Natural killer cell (primary cell): ENCODE results near the gene SH2D2A. TPM values are rescaled to one million over a fixed set of nuclear protein-coding genes. Genes with fewer than 3 reads are reported as not detected.
A peak's percentile ranks its signal among the peaks of the same experiment; 100 is the strongest.

ENCODE experiments used
- ATAC-seq, 3 donors: fragments of 150-1000 bp in 2 of 3; fragments of 200-7000 bp in 1 of 3; cut with Tn5 transposase; 1 replicate in 1 of 3; 2 replicates in 2 of 3; pipeline ENCODE4 v1.10.0; 2021; ENCODE audit warnings: mild to moderate bottlenecking in 2 of 3, moderate library complexity in 2 of 3
- DNase-seq, 2 donors: peaks; one replicate each; pipeline versions ENCODE4 v3.0.0 to v3.0.0-alpha.2; 2013 to 2021; ENCODE audit warnings: mixed read lengths in 1 of 2
- H3K27ac ChIP-seq: one replicate; pipeline ENCODE4 v1.5.1; 2013; ENCODE audit warnings: mild to moderate bottlenecking, low read length
- H3K27me3 ChIP-seq: one replicate; pipeline ENCODE4 v1.6.1; 2013; ENCODE audit warnings: low read length; ENCODE audit not compliant: control insufficient read depth, insufficient read depth
- H3K36me3 ChIP-seq: one replicate; pipeline ENCODE4 v1.6.1; 2013; ENCODE audit warnings: low read length; ENCODE audit not compliant: control insufficient read depth, insufficient read depth
- H3K4me1 ChIP-seq: one replicate; pipeline ENCODE4 v1.6.1; 2013; ENCODE audit warnings: low read length; ENCODE audit not compliant: control insufficient read depth, insufficient read depth
- H3K4me3 ChIP-seq: one replicate; pipeline ENCODE4 v1.5.1; 2013; ENCODE audit warnings: low read length
- H3K9me3 ChIP-seq: one replicate; pipeline ENCODE4 v1.6.1; 2013; ENCODE audit warnings: low read length; ENCODE audit not compliant: control insufficient read depth, insufficient read depth
- H3K27ac Mint-ChIP-seq, 2 donors: one replicate each; pipeline ENCODE4 v1.8.0; 2022; ENCODE audit warnings: mild to moderate bottlenecking in 2 of 2, mixed read lengths in 2 of 2, moderate library complexity in 1 of 2
- H3K27me3 Mint-ChIP-seq, 2 donors: one replicate each; pipeline ENCODE4 v1.8.0; 2022; ENCODE audit warnings: low read depth in 2 of 2, mixed read lengths in 2 of 2
- H3K36me3 Mint-ChIP-seq: one replicate; pipeline ENCODE4 v1.8.0; 2022; ENCODE audit warnings: mixed read lengths
- H3K4me1 Mint-ChIP-seq, 2 donors: one replicate each; pipeline ENCODE4 v1.8.0; 2022; ENCODE audit warnings: mixed read lengths in 2 of 2
- H3K4me3 Mint-ChIP-seq: one replicate; pipeline ENCODE4 v1.8.0; 2022; ENCODE audit warnings: mild to moderate bottlenecking, moderate library complexity, mixed read lengths
- H3K9me3 Mint-ChIP-seq, 2 donors: one replicate each; pipeline ENCODE4 v1.8.0; 2022; ENCODE audit warnings: mixed read lengths in 2 of 2
- WGBS: methylation state at CpG from one replicate; pipeline ENCODE4 v1.1.7; 2013; ENCODE audit warnings: missing lambda C conversion rate; ENCODE audit not compliant: insufficient coverage; 5-methylcytosine and 5-hydroxymethylcytosine counted together
- intact Hi-C: fragments of 100-400 bp; cut with micrococcal nuclease; formaldehyde crosslinking; loops from one replicate; pipeline ENCODE4 v1.14.2; 2022
- total RNA-seq, 4 donors: library from RNA; stranded (reverse); fragments of 120-200 nt in 1 of 4; gene quantifications; one replicate each; pipeline versions ENCODE4 v1.2.3 to v1.2.4, GENCODE V29; 2013 to 2022
- TF ChIP-seq, protein P1 (sequence below): fragments of 200-600 bp; IDR thresholded peaks from one replicate; pipeline ENCODE4 v1.8.0; 2022; ENCODE audit warnings: antibody characterized with exemption

SH2D2A gene
- total RNA-seq, 3 donors from 2014 or later (not counting 1 experiment from before 2014, with no cell fraction given) = 155 to 324 (median 312) TPM

DNA sequence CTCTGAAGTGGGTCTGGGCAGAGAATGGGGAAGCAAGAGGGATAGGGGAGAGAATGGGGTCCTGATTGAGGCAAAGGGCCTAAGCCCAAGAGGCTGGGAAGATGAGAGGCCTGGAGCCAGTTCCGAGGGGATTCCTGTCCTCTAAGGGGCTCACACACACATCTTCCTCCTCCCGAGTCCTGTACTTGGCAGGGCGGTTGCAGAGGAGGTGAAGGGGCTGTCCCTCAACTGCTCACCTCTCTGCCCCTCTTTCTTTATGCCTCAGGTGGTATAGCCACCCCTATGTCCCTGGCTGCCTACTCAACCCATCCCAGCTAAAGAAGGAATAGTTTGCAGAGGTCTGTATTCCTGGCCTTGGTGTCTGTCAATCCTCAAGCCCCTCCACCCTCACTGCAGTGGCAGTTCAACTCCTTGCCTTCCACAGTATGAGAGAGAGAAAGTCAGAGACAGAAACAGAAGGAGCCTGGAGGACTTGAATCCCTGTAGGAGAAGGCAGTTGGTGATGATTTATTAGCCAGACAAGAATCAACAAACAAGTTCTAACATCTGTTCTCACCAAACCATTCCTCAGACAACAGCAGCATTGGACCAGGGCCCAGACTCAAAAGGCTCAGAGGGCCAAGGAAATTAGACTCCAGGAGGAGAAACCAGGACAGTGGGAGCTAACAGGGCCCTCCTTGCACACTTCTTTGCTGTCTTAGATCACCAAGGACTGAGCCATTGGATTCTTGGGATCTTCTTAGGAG, 10.7 kb downstream of the SH2D2A start:
- no peaks in the 10 kb centered on the region for H3K36me3 Mint-ChIP-seq
- Histone ChIP-seq H3K27me3 (no peaks in the 10 kb centered on the region), H3K4me1 (peaks cover 54% of the 10 kb centered on the region), H3K27ac (peak overlapping the region; percentile 14), H3K4me3 (no peak overlapping the region), H3K9me3 (no peaks in the 10 kb centered on the region), H3K36me3 (peaks cover 43% of the 10 kb centered on the region)
- WGBS = 95% methylated on average over 3 of the region's 3 CpGs
- H3K4me1 Mint-ChIP-seq = peaks cover 58 to 88% of the 10 kb centered on the region in 2 donors
- ATAC-seq (no peak), DNase-seq (no peak)
- TF ChIP-seq, protein P1, sequence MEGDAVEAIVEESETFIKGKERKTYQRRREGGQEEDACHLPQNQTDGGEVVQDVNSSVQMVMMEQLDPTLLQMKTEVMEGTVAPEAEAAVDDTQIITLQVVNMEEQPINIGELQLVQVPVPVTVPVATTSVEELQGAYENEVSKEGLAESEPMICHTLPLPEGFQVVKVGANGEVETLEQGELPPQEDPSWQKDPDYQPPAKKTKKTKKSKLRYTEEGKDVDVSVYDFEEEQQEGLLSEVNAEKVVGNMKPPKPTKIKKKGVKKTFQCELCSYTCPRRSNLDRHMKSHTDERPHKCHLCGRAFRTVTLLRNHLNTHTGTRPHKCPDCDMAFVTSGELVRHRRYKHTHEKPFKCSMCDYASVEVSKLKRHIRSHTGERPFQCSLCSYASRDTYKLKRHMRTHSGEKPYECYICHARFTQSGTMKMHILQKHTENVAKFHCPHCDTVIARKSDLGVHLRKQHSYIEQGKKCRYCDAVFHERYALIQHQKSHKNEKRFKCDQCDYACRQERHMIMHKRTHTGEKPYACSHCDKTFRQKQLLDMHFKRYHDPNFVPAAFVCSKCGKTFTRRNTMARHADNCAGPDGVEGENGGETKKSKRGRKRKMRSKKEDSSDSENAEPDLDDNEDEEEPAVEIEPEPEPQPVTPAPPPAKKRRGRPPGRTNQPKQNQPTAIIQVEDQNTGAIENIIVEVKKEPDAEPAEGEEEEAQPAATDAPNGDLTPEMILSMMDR = no peak
- no peaks in the 10 kb centered on the region for H3K27me3 Mint-ChIP-seq
- peak overlapping the region; percentile 55 for H3K4me3 Mint-ChIP-seq
- intact Hi-C loops = no loop called here
- peak overlapping the region; percentile 94 to 98 for H3K27ac Mint-ChIP-seq
- no peaks in the 10 kb centered on the region for H3K9me3 Mint-ChIP-seq

DNA sequence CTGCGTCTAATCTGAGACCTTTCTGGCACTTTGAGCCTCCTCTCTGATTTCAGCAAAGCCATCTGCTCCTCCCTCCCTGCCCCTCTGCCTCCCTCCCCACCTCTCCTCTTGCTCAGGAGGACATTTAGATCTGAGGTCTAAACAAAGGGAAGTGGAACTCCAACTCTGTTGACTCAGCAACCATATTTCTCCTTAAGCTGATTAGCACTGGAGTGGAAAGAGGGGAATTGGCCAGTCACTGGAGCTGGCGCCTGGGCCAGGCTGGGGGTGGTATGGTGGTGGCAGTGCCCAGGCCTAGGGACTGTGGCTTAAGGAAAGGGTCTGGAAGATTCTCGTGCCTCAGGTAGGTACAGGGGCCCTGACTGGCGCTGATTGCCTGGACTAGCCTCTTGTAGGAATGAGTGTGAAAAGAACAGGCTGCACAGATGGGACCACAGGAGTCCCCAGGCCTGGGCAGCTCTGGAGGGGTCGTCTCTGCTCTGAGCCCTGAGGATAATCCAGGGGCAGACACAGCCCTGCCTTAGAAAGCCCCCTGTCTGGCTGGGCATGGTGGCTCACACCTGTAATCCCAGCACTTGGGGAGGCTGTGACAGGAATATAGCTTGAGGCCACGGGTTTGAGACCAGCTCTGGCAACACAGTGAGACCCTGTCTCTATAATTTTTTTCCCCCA, 11.9 kb downstream of the SH2D2A start:
- intact Hi-C loops = no loop called here
- Mint-ChIP-seq H3K9me3 (no peaks in the 10 kb centered on the region), H3K27me3 (no peaks in the 10 kb centered on the region), H3K4me3 (peak overlapping the region; percentile 6), H3K36me3 (no peaks in the 10 kb centered on the region), H3K27ac (peak overlapping the region; percentile 68 to 94), H3K4me1 (peaks cover 58 to 78% of the 10 kb centered on the region in 2 donors)
- Histone ChIP-seq H3K27me3 (no peaks in the 10 kb centered on the region), H3K36me3 (peaks cover 46% of the 10 kb centered on the region), H3K27ac (no peak overlapping the region), H3K4me1 (peaks cover 48% of the 10 kb centered on the region), H3K9me3 (no peaks in the 10 kb centered on the region), H3K4me3 (no peak overlapping the region)
- TF ChIP-seq, protein P1 = no peak
- 54% methylated on average over 6 of the region's 6 CpGs for WGBS
- DNase-seq (no peak), ATAC-seq (peak in 1 of 3 donors; percentile 3)

DNA sequence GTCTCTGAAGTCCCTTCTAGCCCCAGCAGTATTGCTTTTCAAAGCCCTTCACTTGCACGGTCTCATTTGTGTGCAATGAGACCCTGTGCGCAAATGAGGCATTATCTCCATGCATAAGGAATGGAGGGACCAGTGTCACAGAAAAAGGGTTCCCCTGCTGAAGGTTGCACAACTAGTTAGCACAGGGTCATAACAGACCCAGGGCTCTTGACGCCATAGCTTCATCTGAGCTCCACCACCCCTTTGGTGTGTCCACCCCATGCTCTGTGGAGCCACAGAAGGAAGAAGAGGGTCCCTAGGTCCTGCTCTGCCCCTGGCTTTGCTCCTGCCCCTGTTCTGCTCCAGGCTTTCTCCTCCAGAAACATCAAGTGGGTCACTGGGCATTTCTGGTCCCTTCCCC, 12.6 kb downstream of the SH2D2A start:
- DNase-seq (no peak), ATAC-seq (peak in 1 of 3 donors; percentile 4)
- no peaks in the 10 kb centered on the region for H3K9me3 Mint-ChIP-seq
- Histone ChIP-seq H3K4me3 (no peak overlapping the region), H3K27ac (no peak overlapping the region), H3K36me3 (peaks cover 46% of the 10 kb centered on the region), H3K27me3 (no peaks in the 10 kb centered on the region), H3K4me1 (peaks cover 41% of the 10 kb centered on the region), H3K9me3 (no peaks in the 10 kb centered on the region)
- H3K4me3 Mint-ChIP-seq = peak overlapping the region; percentile 6
- no peaks in the 10 kb centered on the region for H3K36me3 Mint-ChIP-seq
- peak overlapping the region; percentile 68 to 94 for H3K27ac Mint-ChIP-seq
- H3K27me3 Mint-ChIP-seq = no peaks in the 10 kb centered on the region
- 78% methylated on average over 3 of the region's 3 CpGs for WGBS
- peaks cover 57 to 72% of the 10 kb centered on the region in 2 donors for H3K4me1 Mint-ChIP-seq
- TF ChIP-seq, protein P1 = no peak
- intact Hi-C loops = no loop called here
